H1 (cell line): Measurements from ENCODE around the gene HLA-DRB1. TPM values are rescaled to one million over a fixed set of nuclear protein-coding genes. Genes with fewer than 3 reads are reported as not detected.

Experiments
- CTCF ChIA-PET: fragments of 300-600 bp; sonication (Branson Sonifier 250); formaldehyde crosslinking; loops from one replicate; lab custom pipeline; 2021; ENCODE audit not compliant: partially characterized antibody; lab: Charles Lee
- POLR2A ChIA-PET: fragments of 300-600 bp; sonication (Branson Sonifier 250); formaldehyde crosslinking; loops from one replicate; lab custom pipeline; 2021; ENCODE audit warnings: inconsistent platforms; ENCODE audit not compliant: partially characterized antibody; lab: Charles Lee
- DNase-seq, 2 experiments: peaks; one replicate each; pipeline versions ENCODE4 v3.0.0 to v3.0.0-alpha.2; 2010 to 2022; ENCODE audit warnings: low spot score in 2 of 2, low read depth in 1 of 2, mixed read lengths in 1 of 2
- FAIRE-seq: peaks from 2 replicates; lab custom pipeline; 2011; peaks lifted over from hg19 to GRCh38; lab: Jason Lieb, UNC
- H2AFZ ChIP-seq: 2 replicates; pipeline ENCODE4 v1.8.1; 2012; ENCODE audit warnings: low read length, inconsistent platforms
- H2AK5ac ChIP-seq: 2 replicates; pipeline ENCODE4 v1.6.1; 2013; ENCODE audit warnings: low read depth, low read length
- H2BK120ac ChIP-seq: replicated peaks from 2 replicates; pipeline ENCODE3; 2013; ENCODE audit warnings: low read depth, low read length, inconsistent platforms
- H2BK12ac ChIP-seq: 2 replicates; pipeline ENCODE4 v1.6.1; 2013; ENCODE audit warnings: low read depth, low read length
- H2BK15ac ChIP-seq: 2 replicates; pipeline ENCODE4 v1.6.1; 2013; ENCODE audit warnings: low read length
- H2BK20ac ChIP-seq: 2 replicates; pipeline ENCODE4 v1.6.1; 2013; ENCODE audit warnings: low read length
- H2BK5ac ChIP-seq: 2 replicates; pipeline ENCODE4 v1.6.1; 2013; ENCODE audit warnings: low read depth, low read length
- H3K14ac ChIP-seq: 2 replicates; pipeline ENCODE4 v1.6.1; 2013; ENCODE audit warnings: inconsistent platforms; ENCODE audit not compliant: insufficient read length
- H3K18ac ChIP-seq: 2 replicates; pipeline ENCODE4 v1.6.1; 2013; ENCODE audit warnings: low read length; ENCODE audit errors: extremely low read depth
- H3K23ac ChIP-seq: 2 replicates; pipeline ENCODE4 v1.6.1; 2013; ENCODE audit warnings: inconsistent platforms; ENCODE audit not compliant: insufficient read length
- H3K23me2 ChIP-seq: 2 replicates; pipeline ENCODE4 v1.6.1; 2013; ENCODE audit warnings: low read depth, low read length
- H3K27ac ChIP-seq: 2 replicates; pipeline ENCODE4 v1.6.1; 2011; ENCODE audit warnings: low read depth, low read length, inconsistent platforms
- H3K27me3 ChIP-seq, 4 experiments: replicated peaks in 1 of 4; 1 replicate in 1 of 4; 2 replicates in 3 of 4; pipeline versions ENCODE4 v1.6.1 to v1.8.1; 2011 to 2013; ENCODE audit warnings: low read length in 3 of 4, mild to moderate bottlenecking in 3 of 4, inconsistent platforms in 2 of 4, mixed read lengths in 2 of 4, moderate library complexity in 1 of 4; ENCODE audit not compliant: control insufficient read depth in 3 of 4, insufficient read depth in 3 of 4; ENCODE audit errors: extremely low read depth in 1 of 4
- H3K36me3 ChIP-seq, 4 experiments: 2 replicates each; pipeline versions ENCODE4 v1.6.1 to v1.8.1; 2011 to 2013; ENCODE audit warnings: mild to moderate bottlenecking in 4 of 4, low read length in 3 of 4, moderate library complexity in 2 of 4, control low read depth in 1 of 4, inconsistent platforms in 1 of 4; ENCODE audit not compliant: insufficient read depth in 4 of 4, control insufficient read depth in 2 of 4
- H3K4ac ChIP-seq: replicated peaks from 2 replicates; pipeline ENCODE3; 2013; ENCODE audit warnings: low read length, low read depth, mixed read lengths, inconsistent platforms; ENCODE audit not compliant: insufficient read length
- H3K4me1 ChIP-seq, 4 experiments: replicated peaks in 1 of 4; 1 replicate in 1 of 4; 2 replicates in 3 of 4; pipeline versions ENCODE4 v1.6.1 to v1.8.1; 2011 to 2013; ENCODE audit warnings: low read length in 3 of 4, inconsistent platforms in 2 of 4, mixed read lengths in 1 of 4; ENCODE audit not compliant: insufficient read depth in 4 of 4, control insufficient read depth in 3 of 4
- H3K4me2 ChIP-seq, 2 experiments: 2 replicates each; pipeline versions ENCODE4 v1.6.1 to v1.8.1; 2011 to 2013; ENCODE audit warnings: low read depth in 2 of 2, low read length in 2 of 2, control low read depth in 1 of 2, inconsistent platforms in 1 of 2, mild to moderate bottlenecking in 1 of 2; ENCODE audit not compliant: insufficient read depth in 1 of 2
- H3K4me3 ChIP-seq, 4 experiments: fragments of 200-600, 300-600 bp in 1 of 4; sonication (generic), shearing (Covaris generic), sonication (Bioruptor Twin) in 1 of 4; 2 replicates each; pipeline versions ENCODE4 v1.5.1 to v1.8.1; 2011 to 2016; ENCODE audit warnings: low read length in 4 of 4, low read depth in 3 of 4, control low read depth in 2 of 4, inconsistent platforms in 2 of 4, mild to moderate bottlenecking in 2 of 4, mixed read lengths in 1 of 4, moderate library complexity in 1 of 4; ENCODE audit not compliant: insufficient read depth in 2 of 4; ENCODE audit errors: extremely low read depth in 1 of 4
- H3K56ac ChIP-seq: replicated peaks from 2 replicates; pipeline ENCODE3; 2013; ENCODE audit warnings: low read depth, mild to moderate bottlenecking, mixed read lengths, low read length, inconsistent platforms; ENCODE audit not compliant: insufficient read length
- H3K79me1 ChIP-seq: 2 replicates; pipeline ENCODE4 v1.6.1; 2013; ENCODE audit warnings: low read depth, low read length, control low read depth
- H3K79me2 ChIP-seq, 2 experiments: 2 replicates each; pipeline versions ENCODE4 v1.6.1 to v1.8.1; 2012 to 2013; ENCODE audit warnings: low read length in 2 of 2, mild to moderate bottlenecking in 2 of 2, inconsistent platforms in 1 of 2; ENCODE audit not compliant: insufficient read depth in 2 of 2, control insufficient read depth in 1 of 2
- H3K9ac ChIP-seq, 4 experiments: replicated peaks in 1 of 4; 1 replicate in 1 of 4; 2 replicates in 3 of 4; pipeline versions ENCODE4 v1.6.1 to v1.8.1; 2011 to 2013; ENCODE audit warnings: low read depth in 3 of 4, low read length in 3 of 4, control low read depth in 2 of 4, mild to moderate bottlenecking in 2 of 4, moderate library complexity in 2 of 4, inconsistent platforms in 1 of 4; ENCODE audit errors: extremely low read depth in 1 of 4
- H3K9me3 ChIP-seq, 2 experiments: 2 replicates each; pipeline versions ENCODE4 v1.6.1 to v1.8.1; 2012 to 2013; ENCODE audit warnings: mild to moderate bottlenecking in 2 of 2, moderate library complexity in 2 of 2, control low read depth in 1 of 2, inconsistent platforms in 1 of 2, low read depth in 1 of 2, low read length in 1 of 2, mixed read lengths in 1 of 2; ENCODE audit not compliant: insufficient read depth in 2 of 2
- H4K20me1 ChIP-seq, 2 experiments: replicated peaks in 1 of 2; 2 replicates each; pipeline versions ENCODE3 to v1.8.1; 2011 to 2013; ENCODE audit warnings: inconsistent platforms in 2 of 2, low read length in 2 of 2, mild to moderate bottlenecking in 1 of 2; ENCODE audit not compliant: insufficient read depth in 2 of 2, control insufficient read depth in 1 of 2
- H4K5ac ChIP-seq: 2 replicates; pipeline ENCODE4 v1.6.1; 2013; ENCODE audit warnings: low read length, low read depth, mixed read lengths, inconsistent platforms; ENCODE audit not compliant: insufficient read length
- H4K8ac ChIP-seq: 2 replicates; pipeline ENCODE4 v1.8.0; 2013; ENCODE audit warnings: mild to moderate bottlenecking, moderate library complexity, low read length, inconsistent platforms; ENCODE audit not compliant: insufficient read depth; ENCODE audit errors: extremely low read depth
- H4K91ac ChIP-seq: replicated peaks from 2 replicates; pipeline ENCODE3; 2013; ENCODE audit warnings: low read length, mixed read lengths, inconsistent platforms; ENCODE audit not compliant: insufficient read length
- CBX5 ChIP-seq: fragments of 300-800, 300-1000 bp; sonication (generic); IDR thresholded peaks from 2 replicates; pipeline ENCODE4 v1.7.1; 2016; ENCODE audit warnings: antibody characterized with exemption, low read length, low read depth
- CEBPB ChIP-seq: IDR thresholded peaks from 2 replicates; pipeline ENCODE4 v1.6.1; 2012; ENCODE audit warnings: low read depth, low read length
- TAF1 ChIP-seq: IDR thresholded peaks from 2 replicates; pipeline ENCODE4 v1.6.1; 2011; ENCODE audit warnings: mild to moderate bottlenecking, low read depth, low read length
- WGBS, 2 experiments: shearing (Covaris generic) in 1 of 2; methylation state at CpG; one replicate each; pipeline versions ENCODE4 v1.1.6 to v1.1.7; 2013 to 2015; ENCODE audit warnings: low lambda C conversion rate in 2 of 2, mixed read lengths in 2 of 2, inconsistent platforms in 1 of 2, low coverage in 1 of 2, missing lambda C conversion rate in 1 of 2; ENCODE audit not compliant: insufficient replicate concordance in 2 of 2, insufficient coverage in 1 of 2, insufficient read length in 1 of 2; ENCODE audit errors: extremely low coverage in 1 of 2, missing lambda C conversion rate in 1 of 2; 5-methylcytosine and 5-hydroxymethylcytosine counted together
- polyA plus RNA-seq, 7 experiments: library from polyadenylated mRNA; depleted of rRNA in 3 of 7; stranded (reverse) in 5 of 7; unstranded in 2 of 7; fragments of >200 nt in 5 of 7; fragments of 200-250 nt in 2 of 7; gene quantifications; 1 replicate in 5 of 7; 2 replicates in 1 of 7; 4 replicates in 1 of 7; pipeline versions ENCODE4 v1.2.1 to v1.2.3, GENCODE V29; 2011 to 2013; ENCODE audit warnings: missing spikeins in 2 of 7, mixed read lengths in 2 of 7
- total RNA-seq: library from RNA; stranded (reverse); fragmentation: NEBNext Ultra II Directional; extraction: Animal tissue kit (Norgen Biotek cat#: 25700); gene quantifications from 2 replicates; pipeline ENCODE4 v1.2.1, GENCODE V29; 2021

Gene HLA-DRB1
- total and polyA plus RNA-seq, 2 of the 8 experiments (the other 6 are each of a cell fraction or from before 2014, with no cell fraction given) = 6.7 to 7.5 TPM

DNA sequence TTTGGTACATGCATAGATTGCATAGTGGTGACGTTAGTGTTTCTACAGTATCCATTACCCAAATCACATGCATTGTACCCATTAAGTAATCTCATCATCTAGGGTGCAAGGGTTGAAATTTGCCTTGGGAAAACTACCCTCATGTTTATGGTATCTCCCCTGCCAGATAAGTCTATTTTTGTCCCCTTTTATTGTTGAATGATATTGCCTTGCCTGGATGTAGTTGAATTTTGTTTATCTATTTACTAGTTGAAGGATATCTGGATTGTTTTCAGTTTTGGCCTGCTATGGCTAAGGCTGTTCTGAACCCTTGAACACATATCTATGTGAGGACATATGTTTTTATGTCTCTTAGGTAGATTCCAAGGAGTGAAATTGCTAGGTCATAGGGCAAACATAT lies 13.4 kb downstream of the HLA-DRB1 start:
- FAIRE-seq = no peak
- no peaks in the 10 kb centered on the region for H3K79me2 ChIP-seq
- TF ChIP-seq CBX5 (no peak), CEBPB (no peak), TAF1 (no peak)
- H2BK5ac ChIP-seq = no peak overlapping the region
- H3K23me2 ChIP-seq = no peaks in the 10 kb centered on the region
- 96% methylated on average over 1 of the region's 1 CpG; no CpG with 5 or more reads in 1 of the 2 experiments for WGBS, 2 experiments
- no peak overlapping the region for H3K23ac ChIP-seq
- H3K9ac ChIP-seq = no peak overlapping the region
- H3K27me3 ChIP-seq = no peaks in the 10 kb centered on the region
- no peak overlapping the region for H2BK120ac ChIP-seq
- H2BK20ac ChIP-seq = no peak overlapping the region
- POLR2A ChIA-PET = no interaction called here
- no peak overlapping the region for H3K18ac ChIP-seq
- H3K27ac ChIP-seq = no peak overlapping the region
- no peak overlapping the region for H2BK15ac ChIP-seq
- no peak overlapping the region for H3K14ac ChIP-seq
- no peak overlapping the region for H3K4me2 ChIP-seq
- H3K4me3 ChIP-seq = no peak overlapping the region
- CTCF ChIA-PET = no interaction called here
- H3K79me1 ChIP-seq = no peaks in the 10 kb centered on the region
- no peak overlapping the region for H3K4ac ChIP-seq
- H3K36me3 ChIP-seq = no peaks in the 10 kb centered on the region
- H2AK5ac ChIP-seq = no peak overlapping the region
- no peak overlapping the region for H4K91ac ChIP-seq
- no peak overlapping the region for H3K56ac ChIP-seq
- no peaks in the 10 kb centered on the region for H3K4me1 ChIP-seq
- no peak overlapping the region for H4K5ac ChIP-seq
- H3K9me3 ChIP-seq = no peaks in the 10 kb centered on the region
- no peaks in the 10 kb centered on the region for H4K20me1 ChIP-seq
- no peak for DNase-seq
- no peak overlapping the region for H2BK12ac ChIP-seq
- H4K8ac ChIP-seq = no peak overlapping the region
- no peak overlapping the region for H2AFZ ChIP-seq
